ENCODE results near the gene LMCD1. TPM values are rescaled to one million over a fixed set of nuclear protein-coding genes. Genes with fewer than 3 reads are reported as not detected.

Gene LMCD1
- total and polyA plus RNA-seq, 4 donors = 33.6 to 179 (median 98.4) TPM

DNA sequence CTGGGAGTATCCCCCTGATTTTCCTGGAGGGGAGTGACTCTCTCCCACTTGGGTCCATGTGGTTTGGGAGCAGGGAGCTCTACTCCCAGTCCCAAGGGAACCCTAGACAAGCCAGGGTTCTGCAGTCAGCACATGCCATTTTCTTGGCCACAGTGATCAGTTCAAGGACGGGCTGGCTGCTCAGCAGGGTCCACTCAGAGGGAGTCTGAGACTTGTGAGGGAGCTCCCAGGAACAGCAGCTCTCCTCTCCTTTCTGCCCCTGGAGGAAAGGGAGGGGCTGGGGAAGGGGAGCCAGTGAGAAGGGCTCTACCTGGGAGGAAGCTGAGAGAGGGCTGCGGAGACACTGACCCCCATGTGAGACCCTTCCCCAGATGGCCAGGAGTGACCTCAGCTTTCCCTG is 29.1 kb upstream of the LMCD1 start:
- TF ChIP-seq, protein P1, sequence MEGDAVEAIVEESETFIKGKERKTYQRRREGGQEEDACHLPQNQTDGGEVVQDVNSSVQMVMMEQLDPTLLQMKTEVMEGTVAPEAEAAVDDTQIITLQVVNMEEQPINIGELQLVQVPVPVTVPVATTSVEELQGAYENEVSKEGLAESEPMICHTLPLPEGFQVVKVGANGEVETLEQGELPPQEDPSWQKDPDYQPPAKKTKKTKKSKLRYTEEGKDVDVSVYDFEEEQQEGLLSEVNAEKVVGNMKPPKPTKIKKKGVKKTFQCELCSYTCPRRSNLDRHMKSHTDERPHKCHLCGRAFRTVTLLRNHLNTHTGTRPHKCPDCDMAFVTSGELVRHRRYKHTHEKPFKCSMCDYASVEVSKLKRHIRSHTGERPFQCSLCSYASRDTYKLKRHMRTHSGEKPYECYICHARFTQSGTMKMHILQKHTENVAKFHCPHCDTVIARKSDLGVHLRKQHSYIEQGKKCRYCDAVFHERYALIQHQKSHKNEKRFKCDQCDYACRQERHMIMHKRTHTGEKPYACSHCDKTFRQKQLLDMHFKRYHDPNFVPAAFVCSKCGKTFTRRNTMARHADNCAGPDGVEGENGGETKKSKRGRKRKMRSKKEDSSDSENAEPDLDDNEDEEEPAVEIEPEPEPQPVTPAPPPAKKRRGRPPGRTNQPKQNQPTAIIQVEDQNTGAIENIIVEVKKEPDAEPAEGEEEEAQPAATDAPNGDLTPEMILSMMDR (IDR thresholded peaks at IDR 0.05; ENCODE audit: control extremely low read depth, extremely low read depth) = no peak
- Histone ChIP-seq H3K4me1 (ENCODE audit: control insufficient read depth in 5 of 5, insufficient read depth in 5 of 5, low read length in 5 of 5) (peaks cover 0 to 10% (median 3%) of the 10 kb centered on the region in 5 donors), H3K36me3 (ENCODE audit: control insufficient read depth in 4 of 4, insufficient read depth in 4 of 4, low read length in 4 of 4) (no peaks in the 10 kb centered on the region), H3K27me3 (ENCODE audit: control insufficient read depth in 3 of 3, insufficient read depth in 3 of 3, low read length in 2 of 3) (no peaks in the 10 kb centered on the region), H3K9me3 (ENCODE audit: control insufficient read depth in 4 of 4, insufficient read depth in 3 of 4, low read length in 3 of 4) (no peaks in the 10 kb centered on the region), H3K9ac (ENCODE audit: insufficient read depth in 1 of 2, low read length in 2 of 2) (no peak overlapping the region), H3K4me3 (no peak overlapping the region), H3K27ac (ENCODE audit: low read depth in 1 of 2, low read length in 1 of 2) (no peak overlapping the region)
- no peak for ATAC-seq (ENCODE audit: insufficient read depth, low FRiP score)
- DNase-seq = no peak
- 76 to 96% methylated on average over 2 of the region's 2 CpGs for WGBS, 2 donors

DNA sequence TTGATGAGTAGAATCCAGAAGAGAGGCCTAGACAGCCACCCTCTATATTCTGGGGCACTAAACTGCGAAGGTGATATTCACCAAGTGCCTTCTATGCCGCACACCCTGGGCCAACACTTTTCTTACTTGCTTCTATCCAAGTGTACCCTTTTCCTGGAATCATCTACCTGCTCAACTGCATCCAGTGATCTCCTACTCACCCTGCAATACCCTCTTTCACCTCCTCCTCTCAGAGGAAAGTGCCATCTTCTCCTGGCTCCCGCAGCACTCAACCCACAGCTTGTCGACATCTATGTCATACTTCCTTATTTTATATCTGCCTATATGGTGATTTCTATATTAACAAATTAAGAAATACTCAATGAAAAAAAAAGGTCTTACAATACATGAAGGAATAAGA is 28.6 kb upstream of the LMCD1 start:
- DNase-seq = no peak
- no peak for ATAC-seq (ENCODE audit: insufficient read depth, low FRiP score)
- H3K36me3 ChIP-seq (ENCODE audit: control insufficient read depth in 4 of 4, insufficient read depth in 4 of 4, low read length in 4 of 4) = no peaks in the 10 kb centered on the region
- no peak overlapping the region for H3K27ac ChIP-seq (ENCODE audit: low read depth in 1 of 2, low read length in 1 of 2)
- TF ChIP-seq, protein P1 (IDR thresholded peaks at IDR 0.05; ENCODE audit: control extremely low read depth, extremely low read depth) = no peak
- H3K4me1 ChIP-seq (ENCODE audit: control insufficient read depth in 5 of 5, insufficient read depth in 5 of 5, low read length in 5 of 5) = peaks cover 0 to 10% (median 3%) of the 10 kb centered on the region in 5 donors
- WGBS, 2 donors = 80 to 88% methylated on average over 4 of the region's 4 CpGs
- H3K4me3 ChIP-seq = no peak overlapping the region
- H3K9ac ChIP-seq (ENCODE audit: insufficient read depth in 1 of 2, low read length in 2 of 2) = no peak overlapping the region
- no peaks in the 10 kb centered on the region for H3K9me3 ChIP-seq (ENCODE audit: control insufficient read depth in 4 of 4, insufficient read depth in 3 of 4, low read length in 3 of 4)
- no peaks in the 10 kb centered on the region for H3K27me3 ChIP-seq (ENCODE audit: control insufficient read depth in 3 of 3, insufficient read depth in 3 of 3, low read length in 2 of 3)

DNA sequence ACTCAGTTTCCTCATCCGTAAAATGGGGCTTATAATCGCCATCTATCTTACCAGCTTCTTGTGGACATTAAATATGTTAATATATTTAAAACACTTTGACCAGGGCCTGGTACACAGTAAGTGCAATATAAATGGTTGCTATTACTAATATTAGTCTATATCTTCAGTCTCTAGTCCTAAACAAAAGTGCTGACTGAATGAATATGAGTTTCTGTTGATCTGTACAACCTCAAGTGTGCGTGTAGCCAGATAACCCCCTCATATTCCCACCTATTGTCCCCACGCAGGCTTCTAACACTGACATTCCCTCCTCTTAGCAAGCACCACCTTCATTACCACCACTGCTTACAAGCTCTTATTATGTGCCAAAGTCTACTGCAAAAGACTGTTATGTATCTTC is 27.6 kb upstream of the LMCD1 start:
- TF ChIP-seq, protein P1 (IDR thresholded peaks at IDR 0.05; ENCODE audit: control extremely low read depth, extremely low read depth) = no peak
- Histone ChIP-seq H3K36me3 (ENCODE audit: control insufficient read depth in 4 of 4, insufficient read depth in 4 of 4, low read length in 4 of 4) (no peaks in the 10 kb centered on the region), H3K4me3 (no peak overlapping the region), H3K27ac (ENCODE audit: low read depth in 1 of 2, low read length in 1 of 2) (no peak overlapping the region), H3K9me3 (ENCODE audit: control insufficient read depth in 4 of 4, insufficient read depth in 3 of 4, low read length in 3 of 4) (no peaks in the 10 kb centered on the region), H3K27me3 (ENCODE audit: control insufficient read depth in 3 of 3, insufficient read depth in 3 of 3, low read length in 2 of 3) (no peaks in the 10 kb centered on the region), H3K4me1 (ENCODE audit: control insufficient read depth in 5 of 5, insufficient read depth in 5 of 5, low read length in 5 of 5) (peaks cover 0 to 10% (median 3%) of the 10 kb centered on the region in 5 donors), H3K9ac (ENCODE audit: insufficient read depth in 1 of 2, low read length in 2 of 2) (no peak overlapping the region)
- ATAC-seq (ENCODE audit: insufficient read depth, low FRiP score) = no peak
- no peak for DNase-seq
- 70 to 84% methylated on average over 4 of the region's 4 CpGs for WGBS, 2 donors

DNA sequence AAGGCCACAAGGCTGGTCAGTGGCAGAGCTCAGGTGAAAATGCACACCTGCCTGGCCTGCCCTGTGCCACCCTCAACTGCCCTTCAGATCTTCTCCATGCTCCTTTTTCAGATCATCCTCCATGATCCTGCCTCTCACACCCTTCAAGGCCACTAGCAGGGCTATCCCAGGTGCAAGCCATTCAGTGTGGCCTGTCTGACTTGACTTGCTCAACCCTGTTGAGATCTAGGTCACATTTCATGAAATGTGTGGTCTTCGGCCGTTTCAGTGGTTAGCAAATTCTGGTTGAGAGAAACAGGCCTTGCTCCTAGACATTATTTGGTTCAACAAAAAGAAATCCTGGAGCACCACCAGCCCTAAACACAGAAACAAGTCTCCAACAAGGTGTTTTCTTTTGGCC is 26.6 kb upstream of the LMCD1 start:
- DNase-seq (no peak), ATAC-seq (ENCODE audit: insufficient read depth, low FRiP score) (no peak)
- H3K9ac ChIP-seq (ENCODE audit: insufficient read depth in 1 of 2, low read length in 2 of 2) = no peak overlapping the region
- TF ChIP-seq, protein P1 (IDR thresholded peaks at IDR 0.05; ENCODE audit: control extremely low read depth, extremely low read depth) = no peak
- H3K4me3 ChIP-seq = no peak overlapping the region
- H3K9me3 ChIP-seq (ENCODE audit: control insufficient read depth in 4 of 4, insufficient read depth in 3 of 4, low read length in 3 of 4) = no peaks in the 10 kb centered on the region
- 93 to 96% methylated on average over 2 of the region's 2 CpGs for WGBS, 2 donors
- H3K4me1 ChIP-seq (ENCODE audit: control insufficient read depth in 5 of 5, insufficient read depth in 5 of 5, low read length in 5 of 5) = peaks cover 0 to 10% (median 2%) of the 10 kb centered on the region in 5 donors
- H3K36me3 ChIP-seq (ENCODE audit: control insufficient read depth in 4 of 4, insufficient read depth in 4 of 4, low read length in 4 of 4) = no peaks in the 10 kb centered on the region
- no peak overlapping the region for H3K27ac ChIP-seq (ENCODE audit: low read depth in 1 of 2, low read length in 1 of 2)
- no peaks in the 10 kb centered on the region for H3K27me3 ChIP-seq (ENCODE audit: control insufficient read depth in 3 of 3, insufficient read depth in 3 of 3, low read length in 2 of 3)
